Adrenal gland (tissue), 5 donors: ENCODE measurements around the gene VRK1.

Experiments
- POLR2A ChIP-seq, 2 donors: fragments of 450-650 bp; IDR thresholded peaks; one replicate each; pipeline ENCODE4 v1.6.1; 2017; ENCODE audit warnings: antibody characterized with exemption in 2 of 2, mild to moderate bottlenecking in 2 of 2, moderate library complexity in 1 of 2
- TF ChIP-seq, protein P1 (sequence below), 6 experiments: fragments of 450-650 bp in 4 of 6; fragments of 200-600 bp in 2 of 6; sonication (generic) in 1 of 6; IDR thresholded peaks; 1 replicate in 5 of 6; 2 replicates in 1 of 6; pipeline versions ENCODE4 v1.5.1 to v1.8.0; 2016 to 2021; ENCODE audit warnings: antibody characterized with exemption in 6 of 6, mild to moderate bottlenecking in 2 of 6, moderate library complexity in 1 of 6
- donor health status: DM: no; HTN: no; CAD: no.

- TF ChIP-seq, protein P1, sequence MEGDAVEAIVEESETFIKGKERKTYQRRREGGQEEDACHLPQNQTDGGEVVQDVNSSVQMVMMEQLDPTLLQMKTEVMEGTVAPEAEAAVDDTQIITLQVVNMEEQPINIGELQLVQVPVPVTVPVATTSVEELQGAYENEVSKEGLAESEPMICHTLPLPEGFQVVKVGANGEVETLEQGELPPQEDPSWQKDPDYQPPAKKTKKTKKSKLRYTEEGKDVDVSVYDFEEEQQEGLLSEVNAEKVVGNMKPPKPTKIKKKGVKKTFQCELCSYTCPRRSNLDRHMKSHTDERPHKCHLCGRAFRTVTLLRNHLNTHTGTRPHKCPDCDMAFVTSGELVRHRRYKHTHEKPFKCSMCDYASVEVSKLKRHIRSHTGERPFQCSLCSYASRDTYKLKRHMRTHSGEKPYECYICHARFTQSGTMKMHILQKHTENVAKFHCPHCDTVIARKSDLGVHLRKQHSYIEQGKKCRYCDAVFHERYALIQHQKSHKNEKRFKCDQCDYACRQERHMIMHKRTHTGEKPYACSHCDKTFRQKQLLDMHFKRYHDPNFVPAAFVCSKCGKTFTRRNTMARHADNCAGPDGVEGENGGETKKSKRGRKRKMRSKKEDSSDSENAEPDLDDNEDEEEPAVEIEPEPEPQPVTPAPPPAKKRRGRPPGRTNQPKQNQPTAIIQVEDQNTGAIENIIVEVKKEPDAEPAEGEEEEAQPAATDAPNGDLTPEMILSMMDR (IDR thresholded peaks at IDR 0.05): no peak
- no peak for TF ChIP-seq POLR2A (IDR thresholded peaks at IDR 0.05)
Observed at GRCh38 chr14:96802963-96803362, 5.8 kb downstream of the VRK1 start.
